PC-3 (cell line): ENCODE data around the gene ATP13A5.

ENCODE experiments used
- EZH2 ChIP-seq: fragments of 300-600 bp; sonication (generic); IDR thresholded peaks from one replicate; pipeline ENCODE4 v1.6.1; 2017; ENCODE audit warnings: antibody characterized with exemption, mild to moderate bottlenecking, low read length; ENCODE audit not compliant: unreplicated experiment
- EZH2phosphoT487 ChIP-seq: fragments of 300-600 bp; sonication (generic); IDR thresholded peaks from 2 replicates; pipeline ENCODE4 v1.6.1; 2018; ENCODE audit warnings: mild to moderate bottlenecking, antibody characterized with exemption, low read length, borderline replicate concordance
- TF ChIP-seq, protein P1 (sequence below): fragments of 300-600 bp; sonication (generic); conservative IDR thresholded peaks from 2 replicates; pipeline ENCODE4 v1.5.1; 2017; ENCODE audit warnings: antibody characterized with exemption, low read depth, mild to moderate bottlenecking, low read length

DNA sequence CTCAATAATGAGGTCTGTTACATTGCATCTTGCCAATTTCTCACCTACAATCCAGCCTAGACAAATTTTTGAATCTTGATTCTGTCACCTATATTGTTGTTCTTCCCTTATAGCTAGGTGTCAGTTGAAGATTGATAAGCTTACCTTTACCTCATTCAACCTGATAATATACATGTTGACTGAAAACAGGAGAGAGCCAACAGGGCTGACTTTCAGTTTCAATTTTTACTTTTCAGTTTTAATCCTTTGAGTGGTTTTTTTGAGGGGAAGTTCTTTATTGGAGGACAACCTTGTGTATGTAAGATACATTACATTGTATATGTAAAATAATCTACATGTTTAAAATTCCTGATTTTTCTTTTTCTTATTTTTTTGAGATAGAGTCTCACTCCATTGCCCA, 5.8 kb downstream of the ATP13A5 start:
- TF ChIP-seq, protein P1, sequence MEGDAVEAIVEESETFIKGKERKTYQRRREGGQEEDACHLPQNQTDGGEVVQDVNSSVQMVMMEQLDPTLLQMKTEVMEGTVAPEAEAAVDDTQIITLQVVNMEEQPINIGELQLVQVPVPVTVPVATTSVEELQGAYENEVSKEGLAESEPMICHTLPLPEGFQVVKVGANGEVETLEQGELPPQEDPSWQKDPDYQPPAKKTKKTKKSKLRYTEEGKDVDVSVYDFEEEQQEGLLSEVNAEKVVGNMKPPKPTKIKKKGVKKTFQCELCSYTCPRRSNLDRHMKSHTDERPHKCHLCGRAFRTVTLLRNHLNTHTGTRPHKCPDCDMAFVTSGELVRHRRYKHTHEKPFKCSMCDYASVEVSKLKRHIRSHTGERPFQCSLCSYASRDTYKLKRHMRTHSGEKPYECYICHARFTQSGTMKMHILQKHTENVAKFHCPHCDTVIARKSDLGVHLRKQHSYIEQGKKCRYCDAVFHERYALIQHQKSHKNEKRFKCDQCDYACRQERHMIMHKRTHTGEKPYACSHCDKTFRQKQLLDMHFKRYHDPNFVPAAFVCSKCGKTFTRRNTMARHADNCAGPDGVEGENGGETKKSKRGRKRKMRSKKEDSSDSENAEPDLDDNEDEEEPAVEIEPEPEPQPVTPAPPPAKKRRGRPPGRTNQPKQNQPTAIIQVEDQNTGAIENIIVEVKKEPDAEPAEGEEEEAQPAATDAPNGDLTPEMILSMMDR = no peak
- TF ChIP-seq EZH2 (no peak), EZH2phosphoT487 (no peak)
